SKM-1 treated with dmso at 0.1 percent for 144 hours (cell line): ENCODE results near the gene SRRT.

Source experiments
- DNase-seq: peaks from one replicate; lab custom pipeline; 2025; ENCODE audit not compliant: unreplicated experiment; lab: John Stamatoyannopoulos, UW

Gene SRRT

GRCh38 chr7:100880645-100881044 is 5.7 kb downstream of the SRRT start:
- DNase-seq: no peak

DNA sequence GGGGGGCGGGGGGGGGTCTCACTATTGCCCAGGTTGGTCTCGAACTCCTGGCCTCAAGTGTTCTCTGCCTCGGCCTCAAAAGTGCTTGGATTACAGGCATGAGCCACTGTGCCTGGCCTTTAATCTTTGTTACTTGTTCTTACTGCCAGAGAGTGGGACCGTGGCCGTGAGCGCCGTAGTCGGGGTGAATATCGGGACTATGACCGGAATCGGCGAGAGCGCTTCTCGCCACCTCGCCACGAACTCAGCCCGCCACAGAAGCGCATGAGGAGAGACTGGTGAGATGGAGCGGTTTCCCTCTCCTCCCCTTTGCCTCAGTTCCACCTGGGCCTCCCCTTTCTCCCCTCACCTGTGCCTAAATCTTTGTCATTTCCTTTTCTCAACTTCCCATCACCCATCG is 6.2 kb downstream of the SRRT start:
- no peak for DNase-seq

- DNase-seq: no peak
Observed at GRCh38 chr7:100882201-100882600, 7.3 kb downstream of the SRRT start.

DNA sequence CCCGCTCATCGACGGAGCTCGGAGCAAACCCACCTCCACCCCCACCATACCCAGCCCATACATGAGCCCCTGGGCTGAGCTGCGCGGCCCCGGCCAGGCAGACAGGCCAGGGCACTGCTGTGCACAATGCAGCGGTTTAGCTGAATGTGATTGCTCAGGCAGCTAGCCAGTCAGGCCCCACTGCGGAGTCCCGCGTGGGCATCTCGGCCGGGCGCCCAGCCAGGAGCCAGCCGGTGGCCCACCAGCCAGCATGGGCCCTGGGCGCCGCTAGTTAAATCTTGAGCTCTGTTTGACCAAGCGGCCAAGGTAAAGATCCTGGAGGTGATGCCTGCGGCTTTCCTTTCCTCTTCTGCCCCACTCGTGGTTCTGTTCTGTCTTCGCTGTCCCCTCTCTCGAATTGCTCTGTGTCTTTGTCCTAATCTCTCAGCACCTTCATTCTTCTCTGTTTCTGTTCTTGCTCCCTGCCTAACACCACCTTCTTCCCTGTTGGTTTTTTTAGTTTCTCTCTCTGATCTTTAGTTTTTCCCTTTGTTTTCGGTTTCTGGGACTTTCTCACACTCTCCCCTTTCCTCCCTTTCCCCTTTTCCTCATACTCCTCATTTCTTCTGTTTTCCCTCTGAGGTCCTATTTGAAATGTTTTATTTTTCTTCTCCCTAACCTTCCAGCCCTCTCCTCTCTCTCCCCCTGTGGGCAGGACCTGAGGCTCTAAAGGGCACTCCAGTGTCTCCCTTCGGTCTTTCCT is 8.1 kb downstream of the SRRT start:
- no peak for DNase-seq

GRCh38 chr7:100884736-100885439 is 10.0 kb downstream of the SRRT start:
- no peak for DNase-seq

DNA sequence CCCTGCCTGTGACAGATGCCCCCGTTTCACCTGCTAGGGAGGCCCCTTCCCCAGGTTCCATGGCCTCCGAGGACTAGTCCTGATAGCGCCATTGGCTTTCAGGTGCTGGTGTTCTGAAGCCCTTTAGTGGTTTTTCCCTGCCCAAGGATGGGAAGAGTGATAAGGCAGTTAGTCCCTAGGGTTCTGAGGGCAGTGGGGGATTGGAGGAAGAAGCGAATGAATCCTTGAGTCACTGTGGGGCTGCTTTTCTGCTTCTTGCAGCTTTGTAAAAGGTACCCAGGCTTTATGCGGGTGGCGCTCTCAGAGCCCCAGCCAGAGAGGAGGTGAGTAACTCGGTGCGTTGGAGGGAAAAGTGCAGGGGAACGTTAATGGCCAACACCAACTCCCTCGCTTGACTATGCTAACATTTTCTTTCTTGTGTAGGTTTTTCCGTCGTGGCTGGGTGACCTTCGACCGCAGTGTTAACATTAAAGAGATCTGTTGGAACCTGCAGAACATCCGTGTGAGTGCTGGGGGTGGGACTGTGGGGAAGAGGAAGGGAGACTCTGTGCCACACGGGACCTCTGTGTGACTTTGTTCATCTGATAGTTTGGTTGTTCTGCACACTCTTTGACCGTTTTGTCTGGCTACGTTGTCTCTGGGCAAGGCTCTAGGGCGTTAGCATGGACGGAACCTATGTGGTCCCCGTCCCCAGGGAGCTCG is 10.7 kb downstream of the SRRT start:
- no peak for DNase-seq

DNA sequence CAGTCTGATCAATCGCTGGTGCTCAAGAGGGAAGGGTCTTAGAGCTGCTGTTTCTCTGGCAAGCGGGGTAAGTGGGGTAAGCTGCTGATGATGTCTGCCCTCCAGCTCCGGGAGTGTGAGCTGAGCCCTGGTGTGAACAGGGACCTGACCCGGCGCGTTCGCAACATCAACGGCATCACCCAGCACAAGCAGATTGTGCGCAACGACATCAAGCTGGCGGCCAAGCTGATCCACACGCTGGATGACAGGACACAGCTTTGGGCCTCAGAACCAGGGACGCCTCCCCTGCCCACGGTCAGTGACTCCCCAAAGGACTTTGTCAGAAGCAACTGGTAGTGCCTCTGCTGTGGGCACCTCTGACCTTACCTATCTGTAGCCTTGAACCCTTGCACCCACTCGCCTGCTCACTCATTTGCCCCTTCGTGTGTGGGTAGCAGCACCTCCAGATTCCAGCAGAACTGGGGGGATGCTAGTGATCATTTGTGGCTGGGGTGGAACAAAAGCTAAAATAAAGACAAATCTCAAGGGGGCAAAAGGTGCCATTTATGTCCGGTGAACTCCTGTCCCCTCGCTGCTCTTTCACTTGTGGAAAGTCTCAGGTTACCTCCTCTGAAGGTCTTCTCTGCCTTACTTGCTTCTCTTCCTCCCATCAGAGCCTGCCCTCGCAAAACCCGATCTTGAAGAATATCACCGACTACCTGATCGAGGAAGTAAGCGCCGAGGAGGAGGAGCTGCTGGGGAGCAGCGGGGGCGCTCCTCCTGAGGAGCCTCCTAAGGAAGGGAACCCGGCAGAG is 11.4 kb downstream of the SRRT start:
- DNase-seq: no peak

DNA sequence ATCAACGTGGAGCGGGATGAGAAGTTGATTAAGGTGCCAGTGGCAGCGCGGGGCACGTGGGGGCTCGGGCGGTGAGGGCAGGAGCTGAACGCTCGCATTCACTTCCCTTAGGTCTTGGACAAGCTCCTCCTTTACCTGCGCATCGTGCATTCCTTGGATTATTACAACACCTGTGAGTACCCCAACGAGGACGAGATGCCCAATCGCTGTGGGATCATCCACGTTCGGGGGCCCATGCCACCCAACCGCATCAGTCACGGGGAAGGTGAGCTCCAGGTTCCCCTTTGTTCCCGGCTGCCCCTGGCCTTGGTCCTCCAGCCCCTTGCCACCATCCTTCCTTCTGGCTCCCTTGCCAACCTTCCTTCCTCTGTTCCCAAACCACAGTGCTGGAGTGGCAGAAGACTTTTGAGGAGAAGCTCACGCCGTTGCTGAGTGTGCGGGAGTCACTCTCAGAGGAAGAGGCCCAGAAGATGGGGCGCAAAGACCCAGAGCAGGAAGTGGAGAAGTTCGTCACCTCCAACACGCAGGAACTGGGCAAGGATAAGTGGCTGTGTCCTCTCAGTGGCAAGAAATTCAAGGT is 12.1 kb downstream of the SRRT start:
- DNase-seq: peak; percentile 59

DNA sequence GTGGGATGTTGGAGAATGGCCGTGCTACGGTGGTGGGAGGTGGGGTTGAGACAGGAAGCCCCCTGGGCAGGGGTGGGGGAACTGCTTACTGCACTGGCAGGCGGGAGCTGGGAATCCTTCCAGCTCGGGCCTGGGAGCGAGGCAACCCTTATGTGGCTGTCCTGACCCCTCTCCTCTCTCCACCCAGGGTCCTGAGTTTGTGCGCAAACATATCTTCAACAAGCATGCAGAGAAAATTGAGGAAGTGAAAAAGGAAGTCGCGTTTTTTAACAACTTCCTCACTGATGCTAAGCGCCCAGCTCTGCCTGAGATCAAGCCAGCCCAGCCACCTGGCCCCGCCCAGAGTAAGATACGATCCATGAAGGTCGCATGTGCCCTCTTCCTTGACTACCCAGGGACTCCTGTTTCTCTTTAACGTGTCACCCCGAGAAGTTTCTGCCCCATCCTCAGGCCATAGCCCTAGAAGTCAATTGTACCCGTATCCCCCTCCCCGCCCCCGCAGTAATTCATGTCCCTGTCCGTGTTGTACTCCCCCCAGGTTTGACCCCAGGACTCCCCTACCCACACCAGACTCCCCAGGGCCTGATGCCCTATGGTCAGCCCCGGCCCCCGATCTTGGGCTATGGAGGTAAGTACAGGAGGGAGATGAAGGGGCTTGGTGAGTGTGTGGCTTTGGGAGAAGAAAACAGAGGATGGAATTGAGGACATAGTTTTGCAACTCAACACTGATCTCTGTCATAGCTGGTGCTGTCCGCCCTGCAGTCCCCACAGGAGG is 12.8 kb downstream of the SRRT start:
- DNase-seq: peak; percentile 93

DNA sequence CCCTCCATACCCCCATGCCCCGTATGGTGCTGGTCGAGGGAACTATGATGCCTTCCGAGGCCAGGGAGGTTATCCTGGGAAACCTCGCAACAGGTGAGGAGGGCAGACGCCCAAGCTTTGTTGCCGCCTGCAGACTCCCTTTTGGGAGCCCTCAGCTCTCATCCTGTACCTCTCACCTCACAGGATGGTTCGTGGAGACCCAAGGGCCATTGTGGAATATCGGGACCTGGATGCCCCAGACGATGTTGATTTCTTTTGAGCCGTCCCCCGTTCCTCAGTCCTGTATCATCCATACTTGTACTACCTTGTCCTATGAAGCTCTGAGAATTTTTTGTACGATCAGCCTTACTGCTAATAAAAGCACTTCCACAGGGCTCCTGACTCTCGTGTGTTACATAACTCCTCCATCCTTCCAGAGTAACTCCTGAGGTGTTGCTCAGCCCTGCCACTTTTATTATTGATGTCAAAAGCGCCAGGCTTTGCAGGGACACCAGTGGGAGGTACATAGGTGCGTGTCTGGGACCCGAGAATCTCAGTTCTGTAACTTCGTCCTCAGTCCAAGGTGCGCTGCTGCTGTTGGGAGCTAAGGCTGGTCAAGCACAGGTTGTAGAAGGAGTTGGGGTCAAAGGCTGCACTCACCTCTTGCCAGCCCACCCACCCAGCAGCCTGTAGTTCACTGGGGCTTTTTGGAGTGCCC is 13.5 kb downstream of the SRRT start:
- no peak for DNase-seq

- no peak for DNase-seq
Observed at GRCh38 chr7:100888988-100889750, 14.3 kb downstream of the SRRT start, which contains the start of gene UFSP1. Gene UFSP1, minus strand, starts transcription at chr7:100889715. Its CDS starts 444 bp downstream, at chr7:100889271.

GRCh38 chr7:100890653-100891567 is 16.0 kb downstream of the SRRT start:
- no peak for DNase-seq

DNA sequence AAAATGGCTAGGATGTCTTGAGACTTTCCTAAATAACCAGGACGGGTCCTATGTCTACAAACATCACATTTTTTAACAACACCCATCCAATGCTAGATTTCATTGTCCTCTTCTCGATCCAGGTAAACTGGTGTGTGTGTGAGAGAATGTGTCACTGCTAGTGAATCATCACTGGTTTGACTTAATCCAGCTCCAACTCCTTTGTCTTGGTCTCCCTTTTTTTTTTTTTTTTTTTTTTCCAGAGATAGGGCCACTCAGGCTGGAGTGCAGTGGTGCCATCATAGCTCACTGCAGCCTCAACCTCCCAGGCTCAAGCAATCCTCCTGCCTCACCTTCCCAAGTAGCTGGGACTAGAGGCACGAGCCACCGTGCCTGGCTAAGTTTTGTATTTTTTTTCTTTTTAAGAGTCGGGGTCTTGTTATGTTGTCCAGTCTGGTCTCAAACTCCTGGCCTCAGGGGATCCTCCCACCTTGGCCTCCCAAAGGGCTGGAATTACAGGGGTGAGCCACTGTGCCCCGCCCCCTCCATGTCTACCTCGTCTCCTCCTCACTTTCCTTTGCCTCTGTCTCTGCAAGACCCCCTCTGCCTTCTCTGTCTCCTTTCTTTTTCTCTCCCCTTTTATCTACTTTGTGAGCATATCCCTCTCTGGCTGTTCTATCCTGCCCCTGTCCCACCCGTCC is 16.8 kb downstream of the SRRT start:
- no peak for DNase-seq

GRCh38 chr7:100892364-100893317 is 17.7 kb downstream of the SRRT start:
- no peak for DNase-seq

DNA sequence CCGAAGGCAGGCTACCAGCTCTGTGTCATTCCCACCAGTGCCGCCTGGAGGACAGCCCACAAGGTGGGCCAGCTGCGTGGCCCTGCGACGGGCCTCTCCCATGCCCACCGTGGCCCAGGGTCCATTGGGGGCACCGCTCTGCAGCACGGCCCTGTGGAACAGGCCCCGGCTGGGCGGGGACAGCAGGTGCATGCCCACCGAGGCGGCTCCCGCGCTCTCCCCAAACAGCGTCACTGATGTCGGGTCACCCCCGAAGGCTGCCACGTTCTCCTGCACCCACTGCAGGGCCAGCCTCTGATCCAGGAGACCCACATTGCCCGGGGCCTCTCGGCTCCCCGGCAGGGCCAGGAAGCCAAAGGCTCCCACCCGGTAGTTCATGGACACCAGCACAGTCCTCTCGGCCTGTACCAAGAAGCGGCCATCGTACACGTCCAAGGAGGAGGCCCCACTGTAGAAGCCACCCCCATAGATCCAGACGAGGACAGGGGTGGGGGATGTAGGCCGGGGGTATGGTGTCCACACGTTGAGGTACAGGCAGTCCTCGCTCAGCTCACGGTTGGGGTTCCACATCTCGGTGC is 18.5 kb downstream of the SRRT start:
- DNase-seq: no peak
